Measurements from ENCODE around the gene SMOC1.

SMOC1 gene

DNA sequence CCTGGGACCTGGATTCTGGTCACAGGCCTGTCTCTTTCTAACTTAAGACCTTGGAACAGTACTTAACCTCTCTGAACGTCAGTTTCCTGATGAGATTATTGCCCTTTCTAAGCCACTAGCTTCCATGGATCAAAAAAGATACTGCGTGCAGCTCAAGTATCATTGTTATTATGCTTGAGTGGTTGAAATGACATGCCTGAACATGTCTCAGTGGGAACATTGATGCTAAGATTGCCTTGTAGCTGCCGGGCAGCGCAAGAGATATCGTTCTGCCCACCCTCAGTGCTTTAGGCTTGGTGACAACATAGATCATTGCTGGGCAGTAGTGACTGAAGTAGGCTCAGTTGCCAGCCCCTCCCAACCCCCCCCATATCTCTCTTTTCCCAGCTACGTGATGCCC, 131.9 kb downstream of the SMOC1 start:
- DNase-seq (no peak), ATAC-seq (ENCODE audit: insufficient read depth, low read depth) (no peak)
- H4K20me1 ChIP-seq (ENCODE audit: insufficient read depth, low read length), result no peaks in the 10 kb centered on the region
- no peak overlapping the region for H3K4me3 ChIP-seq (ENCODE audit: low read depth in 1 of 2, low read length in 2 of 2)
- H3K27me3 ChIP-seq (ENCODE audit: insufficient read depth, low read length, poor library complexity), result no peaks in the 10 kb centered on the region
- TF ChIP-seq CTCF (IDR thresholded peaks at IDR 0.05; ENCODE audit: borderline replicate concordance, extremely low read depth, low read length, poor library complexity, severe bottlenecking) (no peak), EZH2 (IDR thresholded peaks at IDR 0.05; ENCODE audit: borderline replicate concordance, low read depth, low read length, severe bottlenecking) (no peak)
- no peaks in the 10 kb centered on the region for H3K79me2 ChIP-seq (ENCODE audit: insufficient read depth, low read length)
- no peak overlapping the region for H3K27ac ChIP-seq (ENCODE audit: low read length)
- no peaks in the 10 kb centered on the region for H3K36me3 ChIP-seq (ENCODE audit: insufficient read depth, low read length)
- no peak overlapping the region for H3K4me2 ChIP-seq (ENCODE audit: insufficient read depth, low read length)
- H3K4me1 ChIP-seq (ENCODE audit: insufficient read depth, low read length), result no peaks in the 10 kb centered on the region
- H3K9me3 ChIP-seq (ENCODE audit: insufficient read depth, low read length, severe bottlenecking), result no peaks in the 10 kb centered on the region
- H2AFZ ChIP-seq (ENCODE audit: low read depth, low read length), result no peak overlapping the region
- no peak overlapping the region for H3K9ac ChIP-seq (ENCODE audit: low read depth, low read length)

DNA sequence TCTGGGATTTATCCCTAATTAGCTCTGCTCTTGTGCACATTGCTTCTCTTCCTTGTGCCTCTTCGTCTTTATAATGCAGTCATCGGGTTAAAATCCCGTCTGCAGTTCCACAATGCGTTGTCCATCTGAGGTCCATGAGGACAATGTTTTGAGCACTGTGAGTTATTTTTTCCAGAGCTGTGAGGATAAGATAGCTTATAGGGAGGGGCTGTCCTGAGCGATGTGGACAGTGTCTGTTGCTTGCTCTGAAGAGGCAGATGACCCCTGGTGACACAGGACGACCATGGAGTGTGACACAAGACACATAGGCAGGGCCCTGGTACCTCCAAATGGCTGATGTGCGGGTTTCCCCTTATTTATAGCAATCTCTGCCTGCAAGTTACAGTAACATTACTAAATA, 132.5 kb downstream of the SMOC1 start:
- Histone ChIP-seq H3K27ac (ENCODE audit: low read length) (no peak overlapping the region), H4K20me1 (ENCODE audit: insufficient read depth, low read length) (no peaks in the 10 kb centered on the region), H3K9ac (ENCODE audit: low read depth, low read length) (no peak overlapping the region), H3K4me3 (ENCODE audit: low read depth in 1 of 2, low read length in 2 of 2) (no peak overlapping the region), H3K9me3 (ENCODE audit: insufficient read depth, low read length, severe bottlenecking) (no peaks in the 10 kb centered on the region), H2AFZ (ENCODE audit: low read depth, low read length) (no peak overlapping the region), H3K4me1 (ENCODE audit: insufficient read depth, low read length) (no peaks in the 10 kb centered on the region), H3K79me2 (ENCODE audit: insufficient read depth, low read length) (no peaks in the 10 kb centered on the region), H3K36me3 (ENCODE audit: insufficient read depth, low read length) (no peaks in the 10 kb centered on the region), H3K27me3 (ENCODE audit: insufficient read depth, low read length, poor library complexity) (peaks cover 3% of the 10 kb centered on the region), H3K4me2 (ENCODE audit: insufficient read depth, low read length) (no peak overlapping the region)
- ATAC-seq (ENCODE audit: insufficient read depth, low read depth) (no peak), DNase-seq (no peak)
- no peak for TF ChIP-seq EZH2 (IDR thresholded peaks at IDR 0.05; ENCODE audit: borderline replicate concordance, low read depth, low read length, severe bottlenecking)
- TF ChIP-seq CTCF (IDR thresholded peaks at IDR 0.05; ENCODE audit: borderline replicate concordance, extremely low read depth, low read length, poor library complexity, severe bottlenecking), result no peak

GRCh38 chr14:70013271-70013873, 134.2 kb downstream of the SMOC1 start:
- no peak overlapping the region for H3K4me2 ChIP-seq (ENCODE audit: insufficient read depth, low read length)
- no peak overlapping the region for H3K9ac ChIP-seq (ENCODE audit: low read depth, low read length)
- H3K27ac ChIP-seq (ENCODE audit: low read length), result no peak overlapping the region
- peak; percentile 35 for DNase-seq
- no peak for ATAC-seq (ENCODE audit: insufficient read depth, low read depth)
- H3K9me3 ChIP-seq (ENCODE audit: insufficient read depth, low read length, severe bottlenecking), result no peaks in the 10 kb centered on the region
- H4K20me1 ChIP-seq (ENCODE audit: insufficient read depth, low read length), result no peaks in the 10 kb centered on the region
- peak; percentile 71 for TF ChIP-seq CTCF (IDR thresholded peaks at IDR 0.05; ENCODE audit: borderline replicate concordance, extremely low read depth, low read length, poor library complexity, severe bottlenecking)
- TF ChIP-seq EZH2 (IDR thresholded peaks at IDR 0.05; ENCODE audit: borderline replicate concordance, low read depth, low read length, severe bottlenecking), result no peak
- H2AFZ ChIP-seq (ENCODE audit: low read depth, low read length), result no peak overlapping the region
- H3K79me2 ChIP-seq (ENCODE audit: insufficient read depth, low read length), result no peaks in the 10 kb centered on the region
- H3K4me3 ChIP-seq (ENCODE audit: low read depth in 1 of 2, low read length in 2 of 2), result no peak overlapping the region
- no peaks in the 10 kb centered on the region for H3K36me3 ChIP-seq (ENCODE audit: insufficient read depth, low read length)
- peaks cover 11% of the 10 kb centered on the region for H3K27me3 ChIP-seq (ENCODE audit: insufficient read depth, low read length, poor library complexity)
- no peaks in the 10 kb centered on the region for H3K4me1 ChIP-seq (ENCODE audit: insufficient read depth, low read length)
